Measurements from ENCODE around the gene RPUSD1.
"Not testable (repeated sequence)": the region's sequence is repeated elsewhere in the genome, so short reads cannot be mapped to it uniquely, and the experiment has no call there.

RPUSD1 gene

GRCh38 chr16:747978-748746 is 40.0 kb downstream of the RPUSD1 start:
- DNase-seq (ENCODE audit: low spot score) = no peak

- no peak for DNase-seq (ENCODE audit: low spot score)
Observed at GRCh38 chr16:746637-747036, 41.5 kb downstream of the RPUSD1 start.

GRCh38 chr16:745739-746138 is 42.4 kb downstream of the RPUSD1 start:
- DNase-seq (ENCODE audit: low spot score) = no peak

- DNase-seq (ENCODE audit: low spot score) = no peak
Observed at GRCh38 chr16:743794-744500, 44.2 kb downstream of the RPUSD1 start.

- not testable (repeated sequence) for DNase-seq (ENCODE audit: low spot score)
Observed at GRCh38 chr16:742894-743293, 45.3 kb downstream of the RPUSD1 start.

- DNase-seq (ENCODE audit: low spot score) = no peak
Observed at GRCh38 chr16:741986-742629, 46.1 kb downstream of the RPUSD1 start.

- peak; percentile 92 for DNase-seq (ENCODE audit: low spot score)
Observed at GRCh38 chr16:740764-741505, 47.2 kb downstream of the RPUSD1 start, which contains the start of gene CIAO3. Gene CIAO3, minus strand, starts transcription at chr16:740997. Its CDS starts 12 bp downstream, at chr16:740985.

GRCh38 chr16:740459-740763 is 47.8 kb downstream of the RPUSD1 start:
- no peak for DNase-seq (ENCODE audit: low spot score)

GRCh38 chr16:739560-740458 is 48.4 kb downstream of the RPUSD1 start:
- DNase-seq (ENCODE audit: low spot score) = no peak

GRCh38 chr16:736936-737481 is 51.2 kb downstream of the RPUSD1 start:
- no peak for DNase-seq (ENCODE audit: low spot score)

GRCh38 chr16:735982-736453 is 52.2 kb downstream of the RPUSD1 start:
- DNase-seq (ENCODE audit: low spot score) = no peak

GRCh38 chr16:734981-735881 is 53.0 kb downstream of the RPUSD1 start:
- DNase-seq (ENCODE audit: low spot score) = no peak

Data from CD4-positive, alpha-beta T cell treated with Interleukin-2 at 100 ng/mL for 4 hours (primary cell).